Activated CD4-positive, alpha-beta memory T cell treated with anti-CD3 and anti-CD28 coated beads, Interleukin-2, amount 10 ng/mL, durations not matched to agents 7 days and 5 days (primary cell): Measurements from ENCODE around the gene ST3GAL2. TPM values are rescaled to one million over a fixed set of nuclear protein-coding genes. Genes with fewer than 3 reads are reported as not detected.
"Not testable (repeated sequence)": the region's sequence is repeated elsewhere in the genome, so short reads cannot be mapped to it uniquely, and the experiment has no call there.

Source experiments
- CTCF ChIA-PET: fragments of 350-600 bp; sonication (Branson Sonifier 250); formaldehyde crosslinking; loops from one replicate; lab custom pipeline; 2021; ENCODE audit warnings: antibody characterized with exemption, inconsistent platforms; lab: Charles Lee
- POLR2A ChIA-PET: fragments of 350-600 bp; sonication (Branson Sonifier 250); formaldehyde crosslinking; loops from one replicate; lab custom pipeline; 2021; ENCODE audit warnings: antibody characterized with exemption; lab: Charles Lee
- DNase-seq: peaks from one replicate; pipeline ENCODE4 v3.0.0-alpha.2; 2020
- H3K27ac Mint-ChIP-seq: one replicate; pipeline ENCODE4 v1.8.0; 2021; ENCODE audit warnings: mild to moderate bottlenecking, mixed read lengths
- H3K27me3 Mint-ChIP-seq: one replicate; pipeline ENCODE4 v1.8.0; 2021; ENCODE audit warnings: mixed read lengths
- H3K36me3 Mint-ChIP-seq: one replicate; pipeline ENCODE4 v1.8.0; 2021; ENCODE audit warnings: low read depth, mixed read lengths
- H3K4me1 Mint-ChIP-seq: one replicate; pipeline ENCODE4 v1.8.0; 2021; ENCODE audit warnings: mixed read lengths
- H3K4me3 Mint-ChIP-seq: one replicate; pipeline ENCODE4 v1.8.0; 2021; ENCODE audit warnings: mild to moderate bottlenecking, mixed read lengths
- H3K9me3 Mint-ChIP-seq: one replicate; pipeline ENCODE4 v1.8.0; 2021; ENCODE audit warnings: mixed read lengths
- total RNA-seq, 2 experiments: library from RNA; stranded (reverse); gene quantifications; one replicate each; pipeline ENCODE4 v1.2.3, GENCODE V29; 2021

Gene ST3GAL2
- total RNA-seq, 2 experiments from 2014 or later: 21.6 to 22.7 TPM

GRCh38 chr16:70418274-70418992 is 20.5 kb downstream of the ST3GAL2 start:
- Mint-ChIP-seq H3K27me3 (no peaks in the 10 kb centered on the region), H3K4me3 (no peak overlapping the region), H3K4me1 (peaks cover 16% of the 10 kb centered on the region), H3K9me3 (no peaks in the 10 kb centered on the region), H3K36me3 (no peaks in the 10 kb centered on the region), H3K27ac (no peak overlapping the region)
- DNase-seq: no peak
- ChIA-PET POLR2A (interaction anchor here (0.9 to 1.2 kb wide), 2 partner anchors 10 to 37 kb away, joined by 3 read pairs; no protein-coding TSS in a partner anchor), CTCF (interaction anchor here (1.5 kb wide), 1 partner anchor 22 kb away, joined by 3 read pairs; no protein-coding TSS in a partner anchor)

- no peak overlapping the region for H3K4me3 Mint-ChIP-seq
- peaks cover 16% of the 10 kb centered on the region for H3K4me1 Mint-ChIP-seq
- H3K9me3 Mint-ChIP-seq: no peaks in the 10 kb centered on the region
- ChIA-PET CTCF (interaction anchor here (1.5 kb wide), 1 partner anchor 21 kb away, joined by 3 read pairs; no protein-coding TSS in a partner anchor), POLR2A (interaction anchor here (0.6 to 0.9 kb wide), 3 partner anchors 36 to 68 kb away, joined by 3 read pairs; no protein-coding TSS in a partner anchor)
- no peak for DNase-seq
- H3K27ac Mint-ChIP-seq: no peak overlapping the region
- no peaks in the 10 kb centered on the region for H3K36me3 Mint-ChIP-seq
- H3K27me3 Mint-ChIP-seq: no peaks in the 10 kb centered on the region
These were observed 21.2 kb downstream of the ST3GAL2 start for GRCh38 chr16:70417661-70418060.

GRCh38 chr16:70416748-70417616 is 21.9 kb downstream of the ST3GAL2 start:
- Mint-ChIP-seq H3K27ac (no peak overlapping the region), H3K4me3 (no peak overlapping the region), H3K4me1 (peaks cover 16% of the 10 kb centered on the region), H3K36me3 (peaks cover under 1% of the 10 kb centered on the region), H3K9me3 (no peaks in the 10 kb centered on the region), H3K27me3 (no peaks in the 10 kb centered on the region)
- ChIA-PET CTCF (no interaction called here), POLR2A (interaction anchor here (0.6 to 0.9 kb wide), 3 partner anchors 36 to 68 kb away, joined by 3 read pairs; no protein-coding TSS in a partner anchor)
- DNase-seq: no peak

GRCh38 chr16:70413572-70413971 is 25.3 kb downstream of the ST3GAL2 start:
- H3K36me3 Mint-ChIP-seq, H3K27me3 Mint-ChIP-seq, H3K27ac Mint-ChIP-seq, H3K4me1 Mint-ChIP-seq, DNase-seq, CTCF ChIA-PET, H3K9me3 Mint-ChIP-seq, H3K4me3 Mint-ChIP-seq: not testable (repeated sequence)
- POLR2A ChIA-PET: interaction anchor here (0.6 kb wide), 1 partner anchor 109 kb away, joined by 3 read pairs; no protein-coding TSS in a partner anchor

- Mint-ChIP-seq H3K27ac (no peak overlapping the region), H3K4me3 (no peak overlapping the region), H3K36me3 (peaks cover 5% of the 10 kb centered on the region), H3K27me3 (no peaks in the 10 kb centered on the region), H3K9me3 (no peaks in the 10 kb centered on the region), H3K4me1 (peaks cover 8% of the 10 kb centered on the region)
- ChIA-PET POLR2A (no interaction called here), CTCF (interaction anchor here (0.7 kb wide), 1 partner anchor 187 kb away, joined by 3 read pairs; no protein-coding TSS in a partner anchor)
- DNase-seq: no peak
These were observed 26.5 kb downstream of the ST3GAL2 start for GRCh38 chr16:70412385-70412784.

GRCh38 chr16:70410734-70411133 is 28.2 kb downstream of the ST3GAL2 start:
- Mint-ChIP-seq H3K4me1 (peaks cover 14% of the 10 kb centered on the region), H3K27me3 (no peaks in the 10 kb centered on the region), H3K9me3 (no peaks in the 10 kb centered on the region), H3K27ac (no peak overlapping the region), H3K36me3 (peaks cover 5% of the 10 kb centered on the region), H3K4me3 (no peak overlapping the region)
- ChIA-PET CTCF (interaction anchor here (1.0 to 1.3 kb wide), 2 partner anchors 12 to 14 kb away, joined by 3 read pairs; no protein-coding TSS in a partner anchor), POLR2A (no interaction called here)
- no peak for DNase-seq

GRCh38 chr16:70407811-70408274 is 31.1 kb downstream of the ST3GAL2 start:
- Mint-ChIP-seq H3K27me3 (peaks cover 1% of the 10 kb centered on the region), H3K9me3 (no peaks in the 10 kb centered on the region), H3K4me1 (peaks cover 39% of the 10 kb centered on the region), H3K36me3 (peaks cover 10% of the 10 kb centered on the region), H3K27ac (no peak overlapping the region), H3K4me3 (no peak overlapping the region)
- DNase-seq: no peak
- CTCF ChIA-PET: no interaction called here
- POLR2A ChIA-PET: interaction anchor here (1.1 kb wide), 1 partner anchor 14 kb away, joined by 4 read pairs; no protein-coding TSS in a partner anchor

- H3K27me3 Mint-ChIP-seq, DNase-seq, H3K36me3 Mint-ChIP-seq, CTCF ChIA-PET, H3K4me3 Mint-ChIP-seq, H3K27ac Mint-ChIP-seq, H3K9me3 Mint-ChIP-seq: not testable (repeated sequence)
- POLR2A ChIA-PET: interaction anchor here (0.8 kb wide), 1 partner anchor 25 kb away, joined by 3 read pairs; no protein-coding TSS in a partner anchor
- H3K4me1 Mint-ChIP-seq: peaks cover 42% of the 10 kb centered on the region
These were observed 32.8 kb downstream of the ST3GAL2 start for GRCh38 chr16:70406104-70406503.

- ChIA-PET POLR2A (interaction anchor here (0.8 to 2.2 kb wide), 5 partner anchors 11 to 122 kb away, joined by 3 to 18 read pairs (median 4); partner anchors contain the start of gene DDX19A), CTCF (interaction anchor here (0.7 to 0.8 kb wide), 2 partner anchors 8 to 73 kb away, joined by 3 read pairs; no protein-coding TSS in a partner anchor)
- no peaks in the 10 kb centered on the region for H3K9me3 Mint-ChIP-seq
- H3K27ac Mint-ChIP-seq: no peak overlapping the region
- peaks cover 1% of the 10 kb centered on the region for H3K27me3 Mint-ChIP-seq
- H3K36me3 Mint-ChIP-seq: peaks cover 6% of the 10 kb centered on the region
- no peak for DNase-seq
- H3K4me3 Mint-ChIP-seq: no peak overlapping the region
- H3K4me1 Mint-ChIP-seq: peaks cover 36% of the 10 kb centered on the region
These were observed 35.8 kb downstream of the ST3GAL2 start for GRCh38 chr16:70402916-70403659.

GRCh38 chr16:70399951-70400350 is 38.9 kb downstream of the ST3GAL2 start:
- ChIA-PET CTCF (interaction anchor here (0.6 to 1.2 kb wide), 3 partner anchors 9 to 118 kb away, joined by 3 to 4 read pairs (median 3); no protein-coding TSS in a partner anchor), POLR2A (interaction anchor here (1.4 kb wide), 1 partner anchor 18 kb away, joined by 4 read pairs; no protein-coding TSS in a partner anchor)
- peaks cover 4% of the 10 kb centered on the region for H3K36me3 Mint-ChIP-seq
- peaks cover 23% of the 10 kb centered on the region for H3K4me1 Mint-ChIP-seq
- H3K9me3 Mint-ChIP-seq: no peaks in the 10 kb centered on the region
- H3K27me3 Mint-ChIP-seq: peaks cover 1% of the 10 kb centered on the region
- no peak for DNase-seq
- no peak overlapping the region for H3K27ac Mint-ChIP-seq
- H3K4me3 Mint-ChIP-seq: no peak overlapping the region

- DNase-seq: no peak
- Mint-ChIP-seq H3K36me3 (peaks cover 3% of the 10 kb centered on the region), H3K27ac (no peak overlapping the region), H3K4me3 (no peak overlapping the region), H3K4me1 (peaks cover 17% of the 10 kb centered on the region), H3K27me3 (peaks cover 1% of the 10 kb centered on the region), H3K9me3 (no peaks in the 10 kb centered on the region)
- ChIA-PET CTCF (interaction anchor here (0.6 to 1.0 kb wide), 2 partner anchors 12 to 118 kb away, joined by 3 read pairs; no protein-coding TSS in a partner anchor), POLR2A (interaction anchor here (1.4 kb wide), 1 partner anchor 18 kb away, joined by 4 read pairs; no protein-coding TSS in a partner anchor)
These were observed 39.5 kb downstream of the ST3GAL2 start for GRCh38 chr16:70399381-70399780.
